ENCODE measurements around the gene NEDD4. TPM values are rescaled to one million over a fixed set of nuclear protein-coding genes. Genes with fewer than 3 reads are reported as not detected.

Gene NEDD4
- polyA plus RNA-seq, 1 donor from 2014 or later, result 1.6 TPM

DNA sequence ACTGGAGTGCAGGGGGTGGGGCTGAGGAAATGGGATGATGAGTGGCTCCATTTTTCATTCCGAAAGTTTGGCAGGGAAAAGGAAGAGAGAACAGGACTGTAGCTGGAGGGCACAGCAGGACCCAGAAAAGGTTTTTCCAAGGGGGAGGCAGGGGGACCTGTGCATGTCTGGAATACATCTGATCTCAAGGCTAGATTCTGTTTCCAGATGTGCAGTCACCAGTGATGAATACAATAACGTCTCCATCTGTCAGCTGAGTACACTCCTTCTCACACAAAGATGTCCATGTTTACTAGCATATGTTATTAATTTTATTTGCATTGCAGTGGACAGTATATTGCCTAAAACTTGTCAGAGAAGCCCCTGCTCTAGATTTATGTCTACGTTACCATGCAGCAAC, 210.5 kb downstream of the NEDD4 start:
- TF ChIP-seq, protein P1, sequence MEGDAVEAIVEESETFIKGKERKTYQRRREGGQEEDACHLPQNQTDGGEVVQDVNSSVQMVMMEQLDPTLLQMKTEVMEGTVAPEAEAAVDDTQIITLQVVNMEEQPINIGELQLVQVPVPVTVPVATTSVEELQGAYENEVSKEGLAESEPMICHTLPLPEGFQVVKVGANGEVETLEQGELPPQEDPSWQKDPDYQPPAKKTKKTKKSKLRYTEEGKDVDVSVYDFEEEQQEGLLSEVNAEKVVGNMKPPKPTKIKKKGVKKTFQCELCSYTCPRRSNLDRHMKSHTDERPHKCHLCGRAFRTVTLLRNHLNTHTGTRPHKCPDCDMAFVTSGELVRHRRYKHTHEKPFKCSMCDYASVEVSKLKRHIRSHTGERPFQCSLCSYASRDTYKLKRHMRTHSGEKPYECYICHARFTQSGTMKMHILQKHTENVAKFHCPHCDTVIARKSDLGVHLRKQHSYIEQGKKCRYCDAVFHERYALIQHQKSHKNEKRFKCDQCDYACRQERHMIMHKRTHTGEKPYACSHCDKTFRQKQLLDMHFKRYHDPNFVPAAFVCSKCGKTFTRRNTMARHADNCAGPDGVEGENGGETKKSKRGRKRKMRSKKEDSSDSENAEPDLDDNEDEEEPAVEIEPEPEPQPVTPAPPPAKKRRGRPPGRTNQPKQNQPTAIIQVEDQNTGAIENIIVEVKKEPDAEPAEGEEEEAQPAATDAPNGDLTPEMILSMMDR (IDR thresholded peaks at IDR 0.05; ENCODE audit: poor library complexity, severe bottlenecking), result no peak
- TF ChIP-seq POLR2AphosphoS5 (IDR thresholded peaks at IDR 0.05), result no peak
- no peak for TF ChIP-seq RAD21 (conservative IDR thresholded peaks at IDR 0.05)
- no peak for TF ChIP-seq EP300 (conservative IDR thresholded peaks at IDR 0.05; ENCODE audit: poor library complexity, severe bottlenecking)
- TF ChIP-seq SMC3 (conservative IDR thresholded peaks at IDR 0.05; ENCODE audit: poor library complexity), result no peak
- TF ChIP-seq EZH2 (IDR thresholded peaks at IDR 0.05; ENCODE audit: borderline replicate concordance, insufficient read depth, low read length, poor library complexity, severe bottlenecking), result no peak
- no peak for TF ChIP-seq MXI1 (conservative IDR thresholded peaks at IDR 0.05; ENCODE audit: poor library complexity, severe bottlenecking)
- TF ChIP-seq, protein P2, sequence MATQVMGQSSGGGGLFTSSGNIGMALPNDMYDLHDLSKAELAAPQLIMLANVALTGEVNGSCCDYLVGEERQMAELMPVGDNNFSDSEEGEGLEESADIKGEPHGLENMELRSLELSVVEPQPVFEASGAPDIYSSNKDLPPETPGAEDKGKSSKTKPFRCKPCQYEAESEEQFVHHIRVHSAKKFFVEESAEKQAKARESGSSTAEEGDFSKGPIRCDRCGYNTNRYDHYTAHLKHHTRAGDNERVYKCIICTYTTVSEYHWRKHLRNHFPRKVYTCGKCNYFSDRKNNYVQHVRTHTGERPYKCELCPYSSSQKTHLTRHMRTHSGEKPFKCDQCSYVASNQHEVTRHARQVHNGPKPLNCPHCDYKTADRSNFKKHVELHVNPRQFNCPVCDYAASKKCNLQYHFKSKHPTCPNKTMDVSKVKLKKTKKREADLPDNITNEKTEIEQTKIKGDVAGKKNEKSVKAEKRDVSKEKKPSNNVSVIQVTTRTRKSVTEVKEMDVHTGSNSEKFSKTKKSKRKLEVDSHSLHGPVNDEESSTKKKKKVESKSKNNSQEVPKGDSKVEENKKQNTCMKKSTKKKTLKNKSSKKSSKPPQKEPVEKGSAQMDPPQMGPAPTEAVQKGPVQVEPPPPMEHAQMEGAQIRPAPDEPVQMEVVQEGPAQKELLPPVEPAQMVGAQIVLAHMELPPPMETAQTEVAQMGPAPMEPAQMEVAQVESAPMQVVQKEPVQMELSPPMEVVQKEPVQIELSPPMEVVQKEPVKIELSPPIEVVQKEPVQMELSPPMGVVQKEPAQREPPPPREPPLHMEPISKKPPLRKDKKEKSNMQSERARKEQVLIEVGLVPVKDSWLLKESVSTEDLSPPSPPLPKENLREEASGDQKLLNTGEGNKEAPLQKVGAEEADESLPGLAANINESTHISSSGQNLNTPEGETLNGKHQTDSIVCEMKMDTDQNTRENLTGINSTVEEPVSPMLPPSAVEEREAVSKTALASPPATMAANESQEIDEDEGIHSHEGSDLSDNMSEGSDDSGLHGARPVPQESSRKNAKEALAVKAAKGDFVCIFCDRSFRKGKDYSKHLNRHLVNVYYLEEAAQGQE (IDR thresholded peaks at IDR 0.05; ENCODE audit: borderline replicate concordance), result no peak
- no peak for TF ChIP-seq TAF1 (IDR thresholded peaks at IDR 0.05; ENCODE audit: low read depth)
- H3K4me2 ChIP-seq (ENCODE audit: low read length), result no peak overlapping the region
- no peaks in the 10 kb centered on the region for H3K36me3 ChIP-seq (ENCODE audit: insufficient read depth, low read length)
- H3K4me3 ChIP-seq (ENCODE audit: low read length), result no peak overlapping the region
- no peaks in the 10 kb centered on the region for H3F3A ChIP-seq (ENCODE audit: insufficient read depth, low read length, poor library complexity, severe bottlenecking)
- no peaks in the 10 kb centered on the region for H3K27me3 ChIP-seq (ENCODE audit: insufficient read depth, low read depth, low read length)
- H3K9ac ChIP-seq (ENCODE audit: low read length), result no peak overlapping the region
- H3K27ac ChIP-seq (ENCODE audit: low read length), result no peak overlapping the region
- no peaks in the 10 kb centered on the region for H3K9me3 ChIP-seq (ENCODE audit: low read length)
- no peaks in the 10 kb centered on the region for H3K9me2 ChIP-seq (ENCODE audit: insufficient read depth, low read length)
- H4K20me1 ChIP-seq (ENCODE audit: insufficient read depth), result no peaks in the 10 kb centered on the region
- H2AFZ ChIP-seq (ENCODE audit: low read depth, low read length), result no peak overlapping the region
- no peaks in the 10 kb centered on the region for H3K79me2 ChIP-seq (replicated peaks; ENCODE audit: insufficient read depth, low read length)

DNA sequence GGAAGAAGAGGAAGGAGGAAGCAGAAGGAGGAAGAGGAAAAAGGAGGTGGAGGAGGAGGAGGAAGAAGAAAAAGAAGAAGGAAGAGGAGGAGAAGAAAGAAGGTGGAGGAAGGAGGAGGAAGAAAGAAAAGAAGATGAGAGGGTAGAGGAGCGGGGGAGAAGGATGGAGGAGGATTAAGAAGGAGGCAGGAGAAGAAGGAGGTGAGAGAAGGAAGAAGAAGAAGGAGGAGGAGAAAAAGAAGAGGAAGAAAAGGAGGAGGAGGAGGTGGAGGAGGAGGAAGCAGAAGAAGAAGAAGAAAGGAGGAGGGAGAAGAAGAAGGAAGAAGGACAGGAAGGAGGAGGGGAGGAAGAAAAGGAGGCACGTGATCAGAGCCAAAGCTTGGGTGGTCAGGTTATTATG, 213.1 kb downstream of the NEDD4 start:
- no peaks in the 10 kb centered on the region for H3K9me3 ChIP-seq (ENCODE audit: low read length)
- no peaks in the 10 kb centered on the region for H3K9me2 ChIP-seq (ENCODE audit: insufficient read depth, low read length)
- no peaks in the 10 kb centered on the region for H3F3A ChIP-seq (ENCODE audit: insufficient read depth, low read length, poor library complexity, severe bottlenecking)
- no peak overlapping the region for H3K4me2 ChIP-seq (ENCODE audit: low read length)
- no peaks in the 10 kb centered on the region for H3K79me2 ChIP-seq (replicated peaks; ENCODE audit: insufficient read depth, low read length)
- no peaks in the 10 kb centered on the region for H3K36me3 ChIP-seq (ENCODE audit: insufficient read depth, low read length)
- H4K20me1 ChIP-seq (ENCODE audit: insufficient read depth), result no peaks in the 10 kb centered on the region
- no peaks in the 10 kb centered on the region for H3K27me3 ChIP-seq (ENCODE audit: insufficient read depth, low read depth, low read length)
- no peak overlapping the region for H3K27ac ChIP-seq (ENCODE audit: low read length)
- H2AFZ ChIP-seq (ENCODE audit: low read depth, low read length), result no peak overlapping the region
- H3K9ac ChIP-seq (ENCODE audit: low read length), result no peak overlapping the region
- TF ChIP-seq SMC3 (conservative IDR thresholded peaks at IDR 0.05; ENCODE audit: poor library complexity) (no peak), EP300 (conservative IDR thresholded peaks at IDR 0.05; ENCODE audit: poor library complexity, severe bottlenecking) (no peak), POLR2AphosphoS5 (IDR thresholded peaks at IDR 0.05) (no peak), MXI1 (conservative IDR thresholded peaks at IDR 0.05; ENCODE audit: poor library complexity, severe bottlenecking) (no peak), EZH2 (IDR thresholded peaks at IDR 0.05; ENCODE audit: borderline replicate concordance, insufficient read depth, low read length, poor library complexity, severe bottlenecking) (no peak), TAF1 (IDR thresholded peaks at IDR 0.05; ENCODE audit: low read depth) (no peak), RAD21 (conservative IDR thresholded peaks at IDR 0.05) (no peak)
- TF ChIP-seq, protein P1 (IDR thresholded peaks at IDR 0.05; ENCODE audit: poor library complexity, severe bottlenecking), result no peak
- TF ChIP-seq, protein P2 (IDR thresholded peaks at IDR 0.05; ENCODE audit: borderline replicate concordance), result no peak
- no peak overlapping the region for H3K4me3 ChIP-seq (ENCODE audit: low read length)

All from neural cell (in vitro differentiated cells).